K562 (cell line): Measurements from ENCODE around the gene DHX57. TPM values are rescaled to one million over a fixed set of nuclear protein-coding genes. Genes with fewer than 3 reads are reported as not detected.

Source experiments
- ATAC-seq: fragments of 200-7000 bp; cut with Tn5 transposase; 3 replicates; pipeline ENCODE4 v1.9.1; 2020; ENCODE audit warnings: moderate library complexity
- BruUV-seq: library from RNA; stranded (reverse); fragments of 400-500 nt; replicated peaks from 2 replicates; lab custom pipeline; 2021; lab: Mats Ljungman, UMichigan
- CTCF ChIA-PET: fragments of 300-600 bp; formaldehyde crosslinking; extraction: SDS; loops from one replicate; lab custom pipeline; 2021; ENCODE audit warnings: low intra/inter-chr PET ratio; lab: Yijun Ruan, JAX
- POLR2A ChIA-PET: fragments of 300-600, 350-650 bp; sonication (Branson Sonifier 250); formaldehyde crosslinking; extraction: SDS; loops from one replicate; lab custom pipeline; 2021; ENCODE audit warnings: antibody characterized with exemption, inconsistent platforms; lab: Yijun Ruan, JAX
- DNase-seq, 4 experiments: peaks; one replicate each; pipeline versions ENCODE4 v3.0.0 to v3.0.0-alpha.2; 2011 to 2018; ENCODE audit warnings: low spot score in 3 of 4, mixed read lengths in 3 of 4; ENCODE audit errors: extremely low read depth in 1 of 4
- FAIRE-seq: peaks from 2 replicates; lab custom pipeline; 2011; peaks lifted over from hg19 to GRCh38; lab: Jason Lieb, UNC
- H2AFZ ChIP-seq: 2 replicates; pipeline ENCODE4 v1.6.0; 2011; ENCODE audit warnings: low read depth, low read length, control low read depth, inconsistent platforms
- H3K27ac ChIP-seq: fragments of 200-600 bp; 3 replicates; pipeline ENCODE4 v1.8.0; 2011; ENCODE audit warnings: low read depth, mild to moderate bottlenecking, control low read depth, inconsistent platforms, low read length, moderate library complexity, mixed read lengths; ENCODE audit errors: extremely low read depth
- H3K27me3 ChIP-seq, 2 experiments: fragments of 300-600 bp in 1 of 2; 2 replicates in 1 of 2; 3 replicates in 1 of 2; pipeline versions ENCODE4 v1.6.0 to v1.8.0; 2011; ENCODE audit warnings: inconsistent platforms in 2 of 2, low read length in 2 of 2, mild to moderate bottlenecking in 1 of 2, mixed read lengths in 1 of 2, moderate library complexity in 1 of 2; ENCODE audit not compliant: control insufficient read depth in 2 of 2, insufficient read depth in 2 of 2
- H3K36me3 ChIP-seq: fragments of 300-600 bp; 3 replicates; pipeline ENCODE4 v1.8.0; 2011; ENCODE audit warnings: mild to moderate bottlenecking, low read length, inconsistent platforms; ENCODE audit not compliant: control insufficient read depth, insufficient read depth
- H3K4me1 ChIP-seq, 2 experiments: fragments of 200-600 bp in 1 of 2; replicated peaks in 1 of 2; 2 replicates in 1 of 2; 3 replicates in 1 of 2; pipeline versions ENCODE4 v1.5.1 to v1.8.0; 2011; ENCODE audit warnings: inconsistent platforms in 2 of 2, low read length in 2 of 2, mild to moderate bottlenecking in 1 of 2, mixed read lengths in 1 of 2, moderate library complexity in 1 of 2; ENCODE audit not compliant: control insufficient read depth in 2 of 2, insufficient read depth in 2 of 2
- H3K4me2 ChIP-seq: 2 replicates; pipeline ENCODE4 v1.6.1; 2011; ENCODE audit warnings: low read length, control low read depth, inconsistent platforms, mixed read lengths; ENCODE audit not compliant: insufficient read depth
- H3K4me3 ChIP-seq: fragments of 200-600 bp; sonication (generic), shearing (Covaris generic); 2 replicates; pipeline ENCODE4 v1.5.1; 2016; ENCODE audit warnings: control low read depth, inconsistent platforms
- H3K79me2 ChIP-seq: fragments of 200-600 bp; 3 replicates; pipeline ENCODE4 v1.8.0; 2011; ENCODE audit warnings: low read length, inconsistent platforms; ENCODE audit not compliant: control insufficient read depth, insufficient read depth
- H3K9ac ChIP-seq, 2 experiments: 2 replicates each; pipeline versions ENCODE4 v1.6.0 to v1.6.1; 2011; ENCODE audit warnings: low read depth in 2 of 2, low read length in 2 of 2, control low read depth in 1 of 2, inconsistent platforms in 1 of 2, mild to moderate bottlenecking in 1 of 2, mixed read lengths in 1 of 2; ENCODE audit not compliant: insufficient read depth in 1 of 2
- H3K9me1 ChIP-seq: one replicate; pipeline ENCODE4 v1.6.0; 2011; ENCODE audit warnings: inconsistent platforms, mild to moderate bottlenecking, low read length, moderate library complexity; ENCODE audit not compliant: control insufficient read depth, insufficient read depth
- H3K9me3 ChIP-seq: replicated peaks from 2 replicates; pipeline ENCODE4 v1.5.1; 2011; ENCODE audit warnings: low read depth, low read length, inconsistent platforms; ENCODE audit not compliant: control insufficient read depth, insufficient read depth
- H4K20me1 ChIP-seq: replicated peaks from 2 replicates; pipeline ENCODE4 v1.6.1; 2011; ENCODE audit warnings: low read length, inconsistent platforms, mixed read lengths; ENCODE audit not compliant: control insufficient read depth, insufficient read depth
- ARHGAP35 ChIP-seq: fragments of 450-650 bp; IDR thresholded peaks from 2 replicates; pipeline ENCODE4 v1.6.1; 2018; ENCODE audit not compliant: partially characterized antibody
- COPS2 ChIP-seq: fragments of 450-650 bp; conservative IDR thresholded peaks from 2 replicates; pipeline ENCODE4 v1.6.1; 2016; ENCODE audit warnings: mild to moderate bottlenecking, moderate library complexity
- DIDO1 ChIP-seq: fragments of 450-650 bp; IDR thresholded peaks from 2 replicates; pipeline ENCODE4 v1.6.1; 2016; ENCODE audit warnings: low read depth, missing biosample characterization, missing genetic modification characterization
- E2F1 ChIP-seq: sonication (generic); formaldehyde crosslinking; IDR thresholded peaks from 2 replicates; pipeline ENCODE4 v1.8.1; 2023; ENCODE audit warnings: mild to moderate bottlenecking, missing genetic modification reagents, moderate library complexity
- ELK3 ChIP-seq: fragments of 450-650 bp; formaldehyde crosslinking; IDR thresholded peaks from 2 replicates; pipeline ENCODE4 v1.4.0; 2020; ENCODE audit warnings: mild to moderate bottlenecking
- FOXJ2 ChIP-seq: fragments of 200-800 bp; sonication (Bioruptor generic); IDR thresholded peaks from 2 replicates; pipeline ENCODE4 v1.6.1; 2016; ENCODE audit warnings: missing genetic modification characterization, missing compliant biosample characterization
- GTF2E2 ChIP-seq: fragments of 200-800 bp; sonication (Bioruptor generic); IDR thresholded peaks from 2 replicates; pipeline ENCODE4 v1.6.1; 2016; ENCODE audit warnings: missing genetic modification characterization, missing compliant biosample characterization
- IRF1 ChIP-seq: sonication (generic); formaldehyde crosslinking; IDR thresholded peaks from 2 replicates; pipeline ENCODE4 v1.8.0; 2022; ENCODE audit warnings: missing genetic modification reagents, mild to moderate bottlenecking, borderline replicate concordance
- JUNB ChIP-seq: fragments of 450-650 bp; formaldehyde crosslinking; conservative IDR thresholded peaks from 2 replicates; pipeline ENCODE4 v1.4.0; 2020; ENCODE audit warnings: mild to moderate bottlenecking
- POLR2AphosphoS5 ChIP-seq: IDR thresholded peaks from 2 replicates; pipeline ENCODE4 v1.6.1; 2011; ENCODE audit warnings: mild to moderate bottlenecking, low read depth, low read length, moderate library complexity; ENCODE audit not compliant: control insufficient read depth, insufficient read depth
- TCF7L2 ChIP-seq: fragments of 150-350 bp; IDR thresholded peaks from 2 replicates; pipeline ENCODE4 v1.6.1; 2016; ENCODE audit warnings: low read depth, mild to moderate bottlenecking, low read length, moderate library complexity
- U2AF1 ChIP-seq: fragments of 200-400 bp; formaldehyde crosslinking; optimal IDR thresholded peaks from 2 replicates; pipeline ENCODE3; 2017; ENCODE audit warnings: mild to moderate bottlenecking, low read depth, low read length, moderate library complexity
- UBTF ChIP-seq, 2 experiments: IDR thresholded peaks; 2 replicates each; pipeline ENCODE4 v1.6.1; 2012; ENCODE audit warnings: improper control_type of control experiment in 2 of 2, low read depth in 2 of 2, low read length in 2 of 2, borderline replicate concordance in 1 of 2
- ZBTB9 ChIP-seq: fragments of 450-650 bp; formaldehyde crosslinking; IDR thresholded peaks from 2 replicates; pipeline ENCODE4 v1.4.0; 2020; ENCODE audit warnings: mild to moderate bottlenecking, moderate library complexity
- ZKSCAN8 ChIP-seq: fragments of 200-800 bp; sonication (Bioruptor generic); IDR thresholded peaks from 2 replicates; pipeline ENCODE4 v1.6.1; 2016; ENCODE audit warnings: missing genetic modification characterization, missing compliant biosample characterization
- WGBS: fragments of 100-300 bp; shearing (Covaris generic); methylation state at CpG from one replicate; pipeline ENCODE4 v1.1.6; 2016; ENCODE audit warnings: low coverage, mixed read lengths; ENCODE audit not compliant: insufficient coverage; ENCODE audit errors: missing lambda C conversion rate; 5-methylcytosine and 5-hydroxymethylcytosine counted together
- in situ Hi-C: fragments of 300-500 bp; cut with MboI; formaldehyde crosslinking; loops from 4 replicates; pipeline ENCODE4 v1.15.0; 2018; ENCODE audit warnings: inconsistent platforms, mixed read lengths
- intact Hi-C: fragments of 100-400 bp; cut with micrococcal nuclease; formaldehyde crosslinking; loops from 2 replicates; pipeline ENCODE4 v1.14.2; 2022
- polyA plus RNA-seq, 8 experiments: library from polyadenylated mRNA; depleted of rRNA in 4 of 8; stranded (reverse) in 5 of 8; unstranded in 3 of 8; fragments of >200 nt; fragmentation: Nextera tagmentation in 2 of 8; fragmentation: Illumina TruSeq in 1 of 8; extraction: Ambion mirVana in 2 of 8; extraction: Trizol in 1 of 8; gene quantifications; 2 replicates each; pipeline versions ENCODE4 v1.2.1 to v1.2.3, GENCODE V29; 2011 to 2014; ENCODE audit warnings: inconsistent platforms in 1 of 8, missing spikeins in 1 of 8
- total RNA-seq, 7 experiments: library from RNA; depleted of rRNA in 6 of 7; stranded (reverse); fragments of >200 nt in 6 of 7; fragmentation: Illumina TruSeq in 2 of 7; extraction: Trizol in 2 of 7; gene quantifications; 2 replicates each; pipeline versions ENCODE4 v1.2.1 to v1.2.3, GENCODE V29; 2011 to 2021; ENCODE audit warnings: low replicate concordance in 1 of 7

Gene DHX57
- total and polyA plus RNA-seq, 9 of the 15 experiments (the other 6 are each of a cell fraction or from before 2014, with no cell fraction given) = 7.4 to 23.6 (median 17.9) TPM

GRCh38 chr2:38818565-38818964 is 57.2 kb downstream of the DHX57 start (continued):
- TF ChIP-seq ELK3 (CRISPR knock-in tag) (no peak), U2AF1 (no peak), ZKSCAN8 (CRISPR knock-in tag) (no peak), JUNB (CRISPR knock-in tag) (no peak), COPS2 (no peak), ARHGAP35 (no peak), POLR2AphosphoS5 (no peak), FOXJ2 (tag) (no peak)

- Histone ChIP-seq H3K79me2 (no peaks in the 10 kb centered on the region), H4K20me1 (no peaks in the 10 kb centered on the region), H3K9me1 (no peaks in the 10 kb centered on the region), H3K9me3 (no peaks in the 10 kb centered on the region), H3K36me3 (peaks cover 32% of the 10 kb centered on the region; the same call in 2 of the 3 replicates), H3K4me2 (no peak overlapping the region), H3K4me3 (no peak overlapping the region), H2AFZ (no peak overlapping the region), H3K4me1 (no peaks in the 10 kb centered on the region), H3K27me3 (no peaks in the 10 kb centered on the region), H3K9ac (no peak overlapping the region), H3K27ac (no peak overlapping the region)
- in situ Hi-C loops = no loop called here
- WGBS = 65% methylated on average over 2 of the region's 4 CpGs
- TF ChIP-seq GTF2E2 = no peak
- no peak for TF ChIP-seq DIDO1
- no peak for TF ChIP-seq IRF1 (CRISPR knock-in tag)
- TF ChIP-seq E2F1 = no peak
- TF ChIP-seq ZBTB9 (CRISPR knock-in tag) = no peak
- TF ChIP-seq TCF7L2 = no peak
- no peak for TF ChIP-seq UBTF (IDR thresholded peaks at IDR 0.05; ENCODE audit: borderline replicate concordance in 1 of 2, low read depth in 2 of 2, low read length in 2 of 2)
- ATAC-seq = no peak
- no TSS peak for BruUV-seq
- intact Hi-C loops = loop anchor here (10.0 kb wide), 1 partner anchor 281 kb away; no protein-coding TSS in a partner anchor
- FAIRE-seq = no peak
- POLR2A ChIA-PET = interaction anchor here (1.6 kb wide), 1 partner anchor 12 kb away, joined by 3 read pairs; no protein-coding TSS in a partner anchor
- DNase-seq = no peak
- CTCF ChIA-PET = no interaction called here
Measured at GRCh38 chr2:38815936-38816335, 59.8 kb downstream of the DHX57 start.
